Left lung (tissue), 10 donors: ENCODE data around the gene PLET1. TPM values are rescaled to one million over a fixed set of nuclear protein-coding genes. Genes with fewer than 3 reads are reported as not detected.

ENCODE experiments used
- ATAC-seq: fragments of 200-7000 bp; cut with Tn5 transposase; one replicate; pipeline ENCODE4 v1.9.1; 2020; ENCODE audit warnings: moderate library complexity
- DNase-seq, 4 donors: peaks; one replicate each; pipeline ENCODE4 v3.0.0-alpha.2; 2013 to 2020
- H3K27ac ChIP-seq, 2 donors: fragments of 200-600 bp; sonication (generic) in 1 of 2; one replicate each; pipeline versions ENCODE4 v1.5.0 to v1.8.0; 2020 to 2021
- H3K27me3 ChIP-seq, 2 donors: fragments of 200-600 bp; sonication (generic) in 1 of 2; one replicate each; pipeline versions ENCODE4 v1.5.0 to v1.8.0; 2020 to 2021
- H3K36me3 ChIP-seq, 2 donors: fragments of 200-600 bp; sonication (generic) in 1 of 2; one replicate each; pipeline versions ENCODE4 v1.5.0 to v1.8.0; 2020 to 2021
- H3K4me1 ChIP-seq, 2 donors: fragments of 200-600 bp; one replicate each; pipeline ENCODE4 v1.8.0; 2021
- H3K4me3 ChIP-seq, 2 donors: fragments of 200-600 bp; sonication (generic) in 1 of 2; one replicate each; pipeline versions ENCODE4 v1.5.0 to v1.8.0; 2020 to 2021; ENCODE audit warnings: mild to moderate bottlenecking in 1 of 2
- H3K9me3 ChIP-seq, 2 donors: fragments of 200-600 bp; sonication (generic) in 1 of 2; one replicate each; pipeline versions ENCODE4 v1.5.0 to v1.8.0; 2020 to 2021
- CTCF ChIP-seq, 2 donors: fragments of 200-600 bp; sonication (generic) in 1 of 2; IDR thresholded peaks; one replicate each; pipeline versions ENCODE4 v1.5.0 to v1.8.0; 2021; ENCODE audit warnings: antibody characterized with exemption in 2 of 2
- intact Hi-C, 2 donors: fragments of 100-400 bp; cut with DNase I; formaldehyde crosslinking; loops; one replicate each; pipeline versions ENCODE4 v1.11.2 to v1.14.2; 2022
- polyA plus RNA-seq, 6 donors: library from polyadenylated mRNA; unstranded; fragments of 120-200 nt; gene quantifications; one replicate each; pipeline ENCODE4 v1.2.1, GENCODE V29; 2013; ENCODE audit not compliant: insufficient read length in 6 of 6
- total RNA-seq, 2 donors: library from RNA; stranded (reverse); fragmentation: NEBNext Ultra II Directional; extraction: Animal tissue kit (Norgen Biotek cat#: 25700); gene quantifications; one replicate each; pipeline ENCODE4 v1.2.1, GENCODE V29; 2021
- donor health status: DM: no; HTN: yes; CAD: no.
- donor health status: DM: no; HTN: no; CAD: no.

PLET1 gene
- total and polyA plus RNA-seq, 8 donors = 0.18 TPM; not detected in 6

GRCh38 chr11:112304914-112305313 is 44.3 kb upstream of the PLET1 start:
- H3K9me3 ChIP-seq = no peaks in the 10 kb centered on the region
- ATAC-seq (no peak), DNase-seq (no peak)
- no peaks in the 10 kb centered on the region for H3K27me3 ChIP-seq
- intact Hi-C loops = no loop called here
- H3K4me1 ChIP-seq = peaks cover 0 to 8% of the 10 kb centered on the region in 2 donors
- no peak overlapping the region for H3K27ac ChIP-seq
- H3K4me3 ChIP-seq = no peak overlapping the region
- no peaks in the 10 kb centered on the region for H3K36me3 ChIP-seq
- TF ChIP-seq CTCF (IDR thresholded peaks at IDR 0.05) = no peak

GRCh38 chr11:112303616-112304015 is 43.0 kb upstream of the PLET1 start:
- TF ChIP-seq CTCF (IDR thresholded peaks at IDR 0.05) = no peak
- ATAC-seq (no peak), DNase-seq (no peak)
- H3K36me3 ChIP-seq = no peaks in the 10 kb centered on the region
- intact Hi-C loops = no loop called here
- H3K27me3 ChIP-seq = no peaks in the 10 kb centered on the region
- no peak overlapping the region for H3K27ac ChIP-seq
- no peak overlapping the region for H3K4me3 ChIP-seq
- peaks cover 0 to 8% of the 10 kb centered on the region in 2 donors for H3K4me1 ChIP-seq
- H3K9me3 ChIP-seq = no peaks in the 10 kb centered on the region

- Histone ChIP-seq H3K4me1 (peaks cover 0 to 8% of the 10 kb centered on the region in 2 donors), H3K27me3 (no peaks in the 10 kb centered on the region), H3K27ac (no peak overlapping the region), H3K36me3 (no peaks in the 10 kb centered on the region), H3K9me3 (no peaks in the 10 kb centered on the region), H3K4me3 (no peak overlapping the region)
- ATAC-seq (peak; percentile 23), DNase-seq (no peak)
- no peak for TF ChIP-seq CTCF (IDR thresholded peaks at IDR 0.05)
- intact Hi-C loops = no loop called here
Observed at GRCh38 chr11:112302226-112302868, 41.7 kb upstream of the PLET1 start.

- Histone ChIP-seq H3K36me3 (no peaks in the 10 kb centered on the region), H3K27ac (no peak overlapping the region), H3K4me1 (peaks cover 0 to 8% of the 10 kb centered on the region in 2 donors), H3K27me3 (no peaks in the 10 kb centered on the region), H3K4me3 (no peak overlapping the region), H3K9me3 (no peaks in the 10 kb centered on the region)
- intact Hi-C loops = no loop called here
- no peak for TF ChIP-seq CTCF (IDR thresholded peaks at IDR 0.05)
- DNase-seq (no peak), ATAC-seq (no peak)
Observed at GRCh38 chr11:112300094-112300786, 39.6 kb upstream of the PLET1 start.

GRCh38 chr11:112298535-112298934 is 37.9 kb upstream of the PLET1 start:
- ATAC-seq (no peak), DNase-seq (no peak)
- Histone ChIP-seq H3K9me3 (no peaks in the 10 kb centered on the region), H3K4me3 (no peak overlapping the region), H3K27me3 (no peaks in the 10 kb centered on the region), H3K36me3 (no peaks in the 10 kb centered on the region), H3K4me1 (peaks cover 0 to 9% of the 10 kb centered on the region in 2 donors), H3K27ac (no peak overlapping the region)
- intact Hi-C loops = loop anchor here in 1 of 2 donors (10.0 kb wide), 1 partner anchor 256 kb away; no protein-coding TSS in a partner anchor
- TF ChIP-seq CTCF (IDR thresholded peaks at IDR 0.05) = no peak
